GM21737 (cell line): ENCODE measurements around the gene PTPRE.

Source experiments
- ATAC-seq: cut with Tn5 transposase; IDR thresholded peaks from one replicate; pipeline ENCODE4 v1.9.1; 2021; ENCODE audit warnings: mild to moderate bottlenecking, moderate library complexity; ENCODE audit not compliant: unreplicated experiment

Gene PTPRE

GRCh38 chr10:128068398-128069285 is 161.7 kb downstream of the PTPRE start:
- ATAC-seq = no peak

- no peak for ATAC-seq
These were observed 162.6 kb downstream of the PTPRE start for GRCh38 chr10:128069351-128070051.

GRCh38 chr10:128070161-128070560 is 163.3 kb downstream of the PTPRE start:
- ATAC-seq = no peak

- no peak for ATAC-seq
These were observed 164.0 kb downstream of the PTPRE start for GRCh38 chr10:128070721-128071416.

GRCh38 chr10:128071417-128071782 is 164.5 kb downstream of the PTPRE start:
- no peak for ATAC-seq

GRCh38 chr10:128072046-128072445 is 165.1 kb downstream of the PTPRE start:
- ATAC-seq = no peak

- no peak for ATAC-seq
These were observed 166.2 kb downstream of the PTPRE start for GRCh38 chr10:128072941-128073645.

GRCh38 chr10:128073890-128074289 is 167.0 kb downstream of the PTPRE start:
- ATAC-seq = no peak

GRCh38 chr10:128074589-128074988 is 167.7 kb downstream of the PTPRE start:
- ATAC-seq = no peak

GRCh38 chr10:128077155-128077875 is 170.4 kb downstream of the PTPRE start:
- no peak for ATAC-seq

- ATAC-seq = no peak
These were observed 171.4 kb downstream of the PTPRE start for GRCh38 chr10:128078136-128078969.

GRCh38 chr10:128080231-128080630 is 173.3 kb downstream of the PTPRE start:
- no peak for ATAC-seq

- no peak for ATAC-seq
These were observed 173.7 kb downstream of the PTPRE start for GRCh38 chr10:128080641-128081040.

- no peak for ATAC-seq
These were observed 174.3 kb downstream of the PTPRE start for GRCh38 chr10:128081222-128081621.

GRCh38 chr10:128081720-128082119 is 174.8 kb downstream of the PTPRE start:
- ATAC-seq = no peak

- no peak for ATAC-seq
These were observed 176.4 kb downstream of the PTPRE start for GRCh38 chr10:128083191-128083895.

GRCh38 chr10:128084364-128084763 is 177.5 kb downstream of the PTPRE start:
- no peak for ATAC-seq

- no peak for ATAC-seq
These were observed 178.1 kb downstream of the PTPRE start for GRCh38 chr10:128084991-128085390.
